IPS-18c (cell line): ENCODE measurements around the gene EEF1A1.
"Not testable (repeated sequence)": the region's sequence is repeated elsewhere in the genome, so short reads cannot be mapped to it uniquely, and the experiment has no call there.

Experiments used
- H3K4me3 ChIP-seq: 2 replicates; pipeline ENCODE4 v1.7.0; 2013; ENCODE audit warnings: low read depth, mild to moderate bottlenecking, low read length, moderate library complexity; ENCODE audit not compliant: insufficient read depth
- H3K9me3 ChIP-seq: one replicate; pipeline ENCODE4 v1.6.1; 2013; ENCODE audit warnings: mild to moderate bottlenecking, low read length, moderate library complexity; ENCODE audit not compliant: control insufficient read depth, insufficient read depth

Gene EEF1A1

DNA sequence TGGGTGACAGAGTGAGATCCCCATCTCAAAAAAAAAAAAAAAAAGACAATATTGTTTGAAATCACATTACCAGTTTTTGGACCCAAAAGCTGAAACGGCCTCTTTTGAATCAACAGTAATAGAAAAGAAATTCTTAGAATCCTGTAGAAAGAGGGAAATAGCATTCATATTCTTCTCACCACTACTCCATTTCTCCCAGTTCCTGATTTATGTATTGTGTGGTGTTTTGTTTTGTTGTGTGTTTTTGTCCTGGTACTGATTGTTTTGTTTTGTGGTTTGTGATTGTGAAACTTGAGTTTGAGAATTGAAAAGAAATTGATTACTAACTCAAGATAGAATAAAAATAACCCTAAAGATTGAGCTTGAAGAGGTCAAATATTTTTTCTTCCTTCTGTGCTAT lies 26.2 kb upstream of the EEF1A1 start:
- H3K9me3 ChIP-seq = no peaks in the 10 kb centered on the region
- H3K4me3 ChIP-seq = no peak overlapping the region

DNA sequence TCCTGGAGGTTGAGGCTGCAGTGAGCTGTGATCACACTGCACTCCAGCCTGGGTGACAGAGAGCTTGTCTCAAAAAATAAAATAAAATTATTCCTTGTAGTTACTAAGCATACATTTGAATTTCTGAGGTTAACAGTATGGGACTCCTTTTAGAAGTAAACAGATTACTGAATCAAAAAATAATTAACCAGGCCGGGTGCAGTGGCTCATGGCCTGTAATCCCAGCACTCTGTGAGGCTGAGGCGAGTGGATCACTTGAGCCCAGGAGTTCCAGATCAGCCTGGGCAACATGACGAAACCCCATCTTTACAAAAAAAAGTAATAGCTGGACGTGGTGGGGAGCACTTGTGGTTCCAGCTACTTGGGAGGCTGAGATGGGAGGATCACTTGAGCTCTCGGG lies 22.1 kb upstream of the EEF1A1 start:
- Histone ChIP-seq H3K4me3 (no peak overlapping the region), H3K9me3 (no peaks in the 10 kb centered on the region)

DNA sequence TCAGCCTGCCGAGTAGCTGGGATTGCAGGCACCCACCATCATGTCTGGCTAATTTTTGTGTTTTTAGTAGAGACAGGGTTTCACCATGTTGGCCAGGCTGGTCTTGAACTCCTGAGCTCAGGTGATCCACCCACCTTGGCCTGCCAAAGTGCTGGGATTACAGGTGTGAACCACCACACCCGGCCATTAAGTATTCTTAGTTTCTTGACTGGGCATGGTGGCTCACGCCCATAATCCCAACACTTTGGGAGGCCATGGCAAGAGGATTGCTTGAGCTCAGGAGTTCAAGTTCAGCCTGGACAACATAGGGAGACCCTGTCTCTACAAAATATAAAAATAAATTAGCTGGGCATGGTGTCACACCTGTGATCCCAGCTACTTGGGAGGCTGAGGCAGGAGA lies 21.6 kb upstream of the EEF1A1 start:
- not testable (repeated sequence) for H3K9me3 ChIP-seq, H3K4me3 ChIP-seq

DNA sequence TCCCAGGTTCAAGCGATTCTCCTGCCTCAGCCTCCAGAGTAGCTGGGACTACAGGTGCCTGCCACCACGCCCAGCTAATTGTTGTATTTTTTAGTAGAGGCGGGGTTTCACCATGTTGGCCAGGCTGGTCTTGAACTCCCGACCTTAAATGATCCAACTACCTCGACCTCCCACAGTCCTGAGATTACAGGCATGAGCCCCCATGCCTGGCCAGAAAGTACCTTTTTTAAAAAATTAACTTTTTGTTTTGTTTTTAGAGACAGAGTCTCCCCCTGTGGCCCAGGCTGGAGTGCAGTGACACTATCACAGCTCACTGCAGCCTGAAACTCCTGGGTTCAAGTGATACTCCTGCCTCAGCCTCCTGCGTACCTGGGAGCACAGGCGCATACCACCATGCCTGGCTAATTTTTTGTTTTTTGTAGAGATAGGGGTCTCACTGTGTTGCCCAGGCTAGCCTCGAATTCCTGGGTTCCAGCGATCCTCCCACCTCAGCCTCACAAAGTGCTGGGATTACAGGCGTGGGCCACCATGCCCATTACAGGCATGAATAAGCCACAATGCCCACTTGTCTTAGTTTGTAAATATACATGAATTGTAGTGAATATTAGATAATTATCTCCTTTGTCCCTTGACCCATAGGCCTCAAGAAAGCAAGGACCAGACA lies 17.4 kb upstream of the EEF1A1 start:
- no peak overlapping the region for H3K4me3 ChIP-seq
- H3K9me3 ChIP-seq = no peaks in the 10 kb centered on the region

DNA sequence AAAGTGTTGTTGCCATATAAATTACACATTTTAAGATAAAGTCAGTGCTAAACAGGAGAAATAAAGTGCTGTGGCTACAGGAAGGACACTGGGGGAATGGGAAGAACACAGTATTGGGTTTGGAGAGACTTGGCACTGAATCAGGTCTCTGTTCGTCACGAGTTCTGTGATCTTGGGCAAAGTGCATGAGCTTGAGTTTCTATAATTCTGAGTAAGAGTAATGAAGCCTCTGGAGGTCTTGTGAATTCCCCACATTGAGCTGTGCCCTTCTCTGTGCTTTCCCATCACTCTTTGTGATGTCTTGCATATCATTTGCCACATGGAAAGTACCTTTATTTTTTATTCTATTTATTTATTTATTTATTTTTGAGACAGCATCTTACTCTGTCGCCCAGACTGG lies 16.8 kb upstream of the EEF1A1 start:
- H3K4me3 ChIP-seq = no peak overlapping the region
- H3K9me3 ChIP-seq = no peaks in the 10 kb centered on the region

DNA sequence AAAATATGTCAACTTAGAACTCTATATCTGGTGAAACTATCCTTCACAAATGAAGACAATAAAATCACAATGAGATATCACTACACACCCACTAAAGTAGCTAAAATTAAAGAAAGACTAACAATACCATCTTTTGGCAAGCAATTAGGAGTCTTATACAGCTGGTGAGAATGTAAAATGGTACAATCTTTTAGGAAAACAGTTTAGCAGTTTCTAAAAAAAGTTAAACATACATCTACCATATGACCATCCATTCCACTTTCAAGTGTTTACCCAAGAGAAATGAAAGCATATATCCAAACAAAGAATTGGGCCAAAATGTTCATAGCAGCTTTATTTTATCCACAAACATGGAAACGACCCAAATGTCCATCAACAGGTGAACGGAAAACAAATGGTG lies 13.8 kb upstream of the EEF1A1 start:
- Histone ChIP-seq H3K9me3 (no peaks in the 10 kb centered on the region), H3K4me3 (no peak overlapping the region)

DNA sequence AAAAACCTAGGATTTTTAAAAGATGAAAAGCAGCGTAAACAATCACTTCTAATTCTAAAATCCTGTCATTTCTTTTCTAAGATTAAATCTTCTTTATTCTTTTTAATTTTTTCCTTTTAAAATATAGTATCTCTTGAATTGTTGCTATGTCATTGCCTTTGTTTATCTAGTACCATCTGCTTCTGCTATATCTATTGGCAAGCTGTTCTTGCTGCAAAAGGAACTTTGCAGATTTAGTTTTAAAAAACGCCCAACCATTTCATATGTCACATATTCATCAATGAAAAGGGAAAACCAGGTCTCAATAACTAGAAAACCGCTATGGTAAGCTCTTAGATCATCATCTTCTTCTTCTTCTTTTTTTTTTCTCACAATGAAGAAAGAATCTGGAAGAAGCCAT lies 11.5 kb upstream of the EEF1A1 start:
- Histone ChIP-seq H3K9me3 (no peaks in the 10 kb centered on the region), H3K4me3 (no peak overlapping the region)

DNA sequence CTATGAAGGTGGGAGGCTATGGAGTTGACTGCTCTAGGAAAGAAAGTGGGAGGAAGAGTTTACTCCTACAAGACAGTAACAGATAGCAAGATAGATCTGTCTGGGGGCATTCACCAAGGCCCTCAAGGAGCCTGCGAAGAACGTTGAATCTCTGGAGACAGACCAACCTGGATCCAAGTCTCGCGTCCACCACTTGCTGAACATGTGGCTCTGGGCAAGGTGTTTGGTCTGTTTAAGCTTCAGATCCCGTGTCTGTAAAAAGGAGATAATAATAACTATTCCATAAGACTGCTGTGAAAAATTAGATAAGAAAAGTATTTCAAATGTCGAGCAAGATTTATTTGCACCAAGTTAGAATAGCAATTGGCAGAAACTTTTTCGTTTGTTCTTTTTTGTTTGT lies 8.1 kb upstream of the EEF1A1 start:
- no peaks in the 10 kb centered on the region for H3K9me3 ChIP-seq
- H3K4me3 ChIP-seq = no peak overlapping the region

DNA sequence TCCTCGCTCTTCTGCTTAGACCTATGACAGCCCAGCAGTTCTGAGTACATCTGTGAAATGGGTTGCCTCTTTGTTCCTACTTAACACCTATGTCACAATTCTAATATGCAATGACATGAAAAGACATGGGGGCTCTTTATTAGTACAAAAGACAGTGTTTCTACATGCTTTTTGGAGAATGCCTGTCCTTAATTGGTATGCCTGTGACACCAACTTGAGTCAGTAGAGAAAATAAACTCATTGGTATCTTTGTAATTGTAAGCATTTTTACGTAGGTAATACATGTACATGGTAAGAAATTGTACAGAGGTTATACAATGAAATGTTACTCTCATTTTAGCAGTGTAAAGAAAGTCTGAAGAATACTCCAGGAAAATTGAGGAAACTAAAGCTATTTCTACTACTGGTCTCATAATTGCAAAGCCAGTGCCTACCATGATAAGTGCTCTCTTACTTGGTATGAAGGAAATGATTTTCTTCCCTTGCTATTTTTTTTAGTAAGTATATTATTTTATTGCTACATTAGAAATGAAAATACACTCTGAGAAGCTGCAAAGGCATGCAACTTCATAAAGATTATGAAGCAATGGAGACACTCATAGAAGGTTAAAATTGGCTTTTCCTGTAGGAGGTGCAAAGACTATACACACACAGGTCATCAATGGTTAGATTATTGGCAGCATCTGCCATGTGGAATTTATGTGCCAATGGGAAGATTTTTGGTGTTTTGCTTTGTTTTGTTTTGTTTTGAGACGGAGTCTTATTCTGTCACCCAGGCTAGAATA lies 4.9 kb upstream of the EEF1A1 start:
- Histone ChIP-seq H3K4me3 (no peak overlapping the region), H3K9me3 (no peaks in the 10 kb centered on the region)

DNA sequence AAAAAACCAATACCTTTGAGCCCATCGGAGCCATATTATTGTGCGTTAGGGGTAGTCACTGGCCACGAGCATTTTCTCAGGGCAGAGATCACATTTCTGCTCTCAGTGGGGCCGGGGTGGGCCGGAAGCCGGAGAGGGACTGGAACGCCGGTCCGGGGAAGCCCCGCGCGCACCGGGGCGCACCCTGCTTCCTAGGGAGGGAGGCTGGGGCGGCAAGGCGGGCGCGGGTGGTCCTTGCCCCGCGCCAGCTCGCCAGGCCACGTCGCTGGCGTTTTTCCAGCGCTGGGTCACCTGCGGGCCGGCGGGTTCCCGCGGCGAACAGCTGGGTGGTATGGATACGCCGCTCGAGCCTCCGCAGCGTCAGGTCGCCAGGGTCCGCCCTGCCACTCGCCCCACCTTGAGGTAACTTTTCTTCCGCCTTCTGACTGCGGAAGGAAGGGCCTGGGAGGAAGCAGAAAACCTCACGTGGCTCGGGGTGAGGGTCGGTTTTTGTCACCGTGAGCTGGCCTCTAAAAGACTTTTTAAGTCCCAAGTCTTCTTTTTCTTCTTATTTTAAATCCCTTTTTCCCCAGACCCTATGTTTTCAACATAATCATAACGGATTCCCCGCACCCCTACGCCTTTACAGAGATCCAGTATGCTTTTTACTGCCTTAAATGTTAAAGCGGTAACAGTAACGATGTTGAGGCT lies 2.7 kb upstream of the EEF1A1 start:
- Histone ChIP-seq H3K4me3 (peak overlapping the region; percentile 24; the same call in 1 of the 2 replicates), H3K9me3 (no peaks in the 10 kb centered on the region)

DNA sequence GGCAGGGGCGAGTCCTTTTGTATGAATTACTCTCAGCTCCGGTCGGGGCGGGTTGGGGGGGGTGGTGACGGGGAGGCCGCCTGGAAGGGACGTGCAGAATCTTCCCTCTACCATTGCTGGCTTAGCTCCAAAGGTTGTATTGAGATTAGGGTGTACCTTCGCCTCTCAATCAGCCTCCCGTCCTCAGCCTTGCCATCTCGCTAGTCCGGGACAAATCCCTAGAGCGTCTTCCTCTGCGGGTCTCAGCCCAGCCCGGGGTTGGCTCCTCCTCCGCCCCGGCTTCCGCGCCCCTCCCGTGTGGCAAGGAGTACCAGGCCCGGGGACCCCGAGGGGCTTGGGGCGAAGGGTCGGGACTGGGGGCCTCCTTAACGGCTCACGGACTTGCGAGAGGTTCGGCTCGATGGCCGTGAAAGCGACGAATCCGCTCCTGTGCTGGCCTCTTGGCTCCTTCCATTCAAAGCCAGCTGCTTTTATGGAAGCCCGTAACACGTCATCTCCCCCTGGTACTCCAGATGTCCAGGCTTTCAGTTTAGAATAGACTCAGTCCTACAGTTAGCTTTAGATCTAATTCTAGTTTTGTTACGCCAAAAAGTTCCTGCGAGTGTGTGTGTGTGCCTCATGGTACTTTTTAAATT lies 636 bp upstream of the EEF1A1 start:
- peak overlapping the region; percentile 93 for H3K4me3 ChIP-seq
- H3K9me3 ChIP-seq = no peaks in the 10 kb centered on the region

DNA sequence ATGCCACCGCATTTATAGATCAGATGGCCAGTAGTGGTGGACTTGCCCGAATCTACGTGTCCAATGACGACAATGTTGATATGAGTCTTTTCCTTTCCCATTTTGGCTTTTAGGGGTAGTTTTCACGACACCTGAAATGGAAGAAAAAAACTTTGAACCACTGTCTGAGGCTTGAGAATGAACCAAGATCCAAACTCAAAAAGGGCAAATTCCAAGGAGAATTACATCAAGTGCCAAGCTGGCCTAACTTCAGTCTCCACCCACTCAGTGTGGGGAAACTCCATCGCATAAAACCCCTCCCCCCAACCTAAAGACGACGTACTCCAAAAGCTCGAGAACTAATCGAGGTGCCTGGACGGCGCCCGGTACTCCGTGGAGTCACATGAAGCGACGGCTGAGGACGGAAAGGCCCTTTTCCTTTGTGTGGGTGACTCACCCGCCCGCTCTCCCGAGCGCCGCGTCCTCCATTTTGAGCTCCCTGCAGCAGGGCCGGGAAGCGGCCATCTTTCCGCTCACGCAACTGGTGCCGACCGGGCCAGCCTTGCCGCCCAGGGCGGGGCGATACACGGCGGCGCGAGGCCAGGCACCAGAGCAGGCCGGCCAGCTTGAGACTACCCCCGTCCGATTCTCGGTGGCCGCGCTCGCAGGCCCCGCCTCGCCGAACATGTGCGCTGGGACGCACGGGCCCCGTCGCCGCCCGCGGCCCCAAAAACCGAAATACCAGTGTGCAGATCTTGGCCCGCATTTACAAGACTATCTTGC lies 725 bp downstream of the EEF1A1 start:
- H3K9me3 ChIP-seq = no peaks in the 10 kb centered on the region
- peak overlapping the region; percentile 96 for H3K4me3 ChIP-seq

DNA sequence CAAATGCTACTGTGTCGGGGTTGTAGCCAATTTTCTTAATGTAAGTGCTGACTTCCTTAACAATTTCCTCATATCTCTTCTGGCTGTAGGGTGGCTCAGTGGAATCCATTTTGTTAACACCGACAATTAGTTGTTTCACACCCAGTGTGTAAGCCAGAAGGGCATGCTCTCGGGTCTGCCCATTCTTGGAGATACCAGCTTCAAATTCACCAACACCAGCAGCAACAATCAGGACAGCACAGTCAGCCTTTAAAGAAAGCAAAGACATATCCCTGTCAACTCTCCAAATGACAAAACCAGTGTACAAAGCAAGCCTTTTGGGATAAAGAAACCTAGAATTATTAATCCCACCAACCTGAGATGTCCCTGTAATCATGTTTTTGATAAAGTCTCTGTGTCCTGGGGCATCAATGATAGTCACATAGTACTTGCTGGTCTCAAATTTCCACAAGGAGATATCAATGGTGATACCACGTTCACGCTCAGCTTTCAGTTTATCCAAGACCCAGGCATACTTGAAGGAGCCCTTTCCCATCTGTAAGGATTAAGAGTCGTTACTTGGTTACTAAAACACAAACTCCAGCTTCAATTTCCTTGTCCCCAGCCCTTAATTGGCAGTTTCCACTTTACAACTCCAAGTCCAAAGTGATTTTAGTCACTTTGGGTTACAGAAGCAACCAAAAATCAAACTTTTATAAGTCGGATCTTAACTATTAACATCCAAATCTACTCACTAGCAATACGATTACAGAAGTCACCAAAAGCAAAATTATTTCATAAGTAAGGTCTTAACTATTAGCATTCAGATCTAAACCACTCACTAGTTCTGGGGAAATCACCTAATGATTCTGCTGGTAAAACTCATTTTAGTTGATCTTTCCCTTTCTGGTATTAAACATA lies 1.6 kb downstream of the EEF1A1 start:
- not testable (repeated sequence) for H3K9me3 ChIP-seq
- H3K4me3 ChIP-seq = peak overlapping the region; percentile 96

DNA sequence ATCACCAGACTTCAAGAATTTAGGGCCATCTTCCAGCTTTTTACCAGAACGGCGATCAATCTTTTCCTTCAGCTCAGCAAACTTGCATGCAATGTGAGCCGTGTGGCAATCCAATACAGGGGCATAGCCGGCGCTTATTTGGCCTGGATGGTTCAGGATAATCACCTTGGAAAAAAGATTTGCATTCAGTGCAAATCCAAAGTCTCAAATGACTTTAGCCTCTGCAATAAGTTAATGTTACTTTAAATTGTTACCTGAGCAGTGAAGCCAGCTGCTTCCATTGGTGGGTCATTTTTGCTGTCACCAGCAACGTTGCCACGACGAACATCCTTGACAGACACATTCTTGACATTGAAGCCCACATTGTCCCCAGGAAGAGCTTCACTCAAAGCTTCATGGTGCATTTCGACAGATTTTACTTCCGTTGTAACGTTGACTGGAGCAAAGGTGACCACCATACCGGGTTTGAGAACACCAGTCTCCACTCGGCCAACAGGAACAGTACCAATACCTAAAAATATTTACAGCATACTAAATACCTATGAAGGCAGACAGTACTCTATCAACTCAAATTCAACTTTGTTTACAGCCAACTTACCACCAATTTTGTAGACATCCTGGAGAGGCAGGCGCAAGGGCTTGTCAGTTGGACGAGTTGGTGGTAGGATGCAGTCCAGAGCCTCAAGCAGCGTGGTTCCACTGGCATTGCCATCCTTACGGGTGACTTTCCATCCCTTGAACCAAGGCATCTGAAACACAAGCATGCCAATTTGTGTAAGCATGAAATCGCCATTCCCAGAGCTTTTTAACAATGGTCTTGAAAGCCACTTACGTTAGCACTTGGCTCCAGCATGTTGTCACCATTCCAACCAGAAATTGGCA lies 2.5 kb downstream of the EEF1A1 start:
- H3K4me3 ChIP-seq = peak overlapping the region; percentile 96
- not testable (repeated sequence) for H3K9me3 ChIP-seq
